Skin of body (tissue), 2 donors: ENCODE measurements around the gene GCNT3. TPM values are rescaled to one million over a fixed set of nuclear protein-coding genes. Genes with fewer than 3 reads are reported as not detected.

ENCODE experiments used
- DNase-seq: peaks from one replicate; lab custom pipeline; 2025; lab: John Stamatoyannopoulos, UW
- total RNA-seq: library from RNA; depleted of rRNA; stranded (reverse); fragments of >200 nt; gene quantifications from one replicate; pipeline ENCODE4 v1.2.3, GENCODE V29; 2014

The GCNT3 gene
- total RNA-seq, result not detected

GRCh38 chr15:59611276-59612260, at the start of gene GCNT3:
GCNT3 (plus strand) TSS chr15:59611783; CDS start chr15:59618239, 6,456 bp downstream.
- no peak for DNase-seq

- DNase-seq, result no peak
Measured at GRCh38 chr15:59562448-59563186, 49.0 kb upstream of the GCNT3 start.

DNA sequence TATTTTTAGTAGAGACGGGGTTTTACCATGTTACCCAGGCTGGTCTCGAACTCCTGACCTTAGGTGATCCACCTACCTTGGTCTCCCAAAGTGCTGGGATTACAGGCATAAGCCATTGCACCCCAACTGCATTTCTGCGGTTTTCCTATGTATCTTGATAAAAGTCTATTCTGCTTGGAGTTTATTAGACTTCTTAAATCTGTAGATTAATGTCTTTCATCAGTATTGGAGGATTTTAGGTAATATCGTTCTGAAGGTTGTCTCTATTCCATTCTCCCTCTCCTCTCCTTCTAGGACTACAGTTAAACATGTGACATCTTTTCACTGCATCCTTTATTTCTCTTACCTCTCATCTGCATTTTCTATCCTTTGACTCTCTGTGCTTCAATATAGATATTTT, 46.3 kb upstream of the GCNT3 start:
- no peak for DNase-seq

DNA sequence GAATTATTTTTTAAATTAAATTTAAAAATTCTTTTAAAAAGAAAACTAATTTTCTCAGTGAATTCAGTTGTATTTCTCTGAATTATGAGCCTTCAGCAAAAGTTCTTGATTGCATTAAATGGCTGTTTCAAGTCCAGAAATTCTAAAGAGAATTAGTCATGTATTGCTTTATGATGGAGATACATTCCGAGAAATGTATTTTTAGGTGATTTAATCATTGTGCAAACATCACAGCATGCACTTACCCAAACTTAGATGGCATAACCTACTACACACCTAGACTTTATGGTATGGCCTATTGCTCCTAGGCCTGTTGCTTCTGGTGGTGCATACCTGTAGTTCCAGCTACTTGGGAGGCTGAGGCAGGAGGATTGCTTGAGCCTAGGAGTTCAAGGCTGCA, 44.3 kb upstream of the GCNT3 start:
- no peak for DNase-seq

DNA sequence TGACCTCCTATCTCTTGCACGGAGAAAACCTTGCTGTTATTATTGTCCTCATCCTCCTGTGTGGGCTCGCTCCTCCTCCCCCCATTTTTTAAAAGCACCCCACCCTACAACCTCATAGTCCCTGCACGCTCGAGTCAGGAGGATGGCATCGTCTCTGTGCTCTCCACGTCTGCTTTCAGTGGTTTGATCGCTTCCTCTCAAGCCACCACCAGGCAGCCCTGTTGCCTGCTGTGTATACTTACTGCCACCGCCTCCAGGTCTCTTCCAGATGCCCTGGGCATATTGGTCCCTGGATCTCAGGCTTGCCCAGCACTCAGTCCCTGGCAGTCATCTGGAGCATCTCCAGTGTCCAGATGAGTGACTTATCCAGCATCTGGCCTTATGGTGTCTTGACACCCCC, 42.1 kb upstream of the GCNT3 start:
- DNase-seq, result no peak

DNA sequence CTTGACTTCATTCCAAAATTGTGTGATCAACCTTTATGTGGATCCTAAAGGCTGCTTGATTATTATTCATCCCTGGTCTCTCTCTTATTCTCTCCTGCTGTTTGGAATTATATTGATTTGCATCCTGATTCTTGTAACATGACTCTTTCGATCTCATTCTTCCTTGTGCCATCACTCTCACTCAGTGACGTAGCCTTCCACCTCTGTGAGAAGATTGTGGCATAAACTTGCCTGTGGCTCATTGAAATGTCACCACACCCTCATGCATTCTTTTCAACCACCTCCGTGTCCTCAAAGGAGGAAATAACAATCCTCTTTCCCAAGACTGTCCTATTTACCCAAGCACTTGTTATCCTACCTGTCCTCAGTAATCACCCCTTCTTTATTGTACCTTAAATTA, 41.3 kb upstream of the GCNT3 start:
- DNase-seq, result no peak

- no peak for DNase-seq
Measured at GRCh38 chr15:59571606-59572005, 40.0 kb upstream of the GCNT3 start.

- no peak for DNase-seq
Measured at GRCh38 chr15:59583088-59583487, 28.5 kb upstream of the GCNT3 start.

DNA sequence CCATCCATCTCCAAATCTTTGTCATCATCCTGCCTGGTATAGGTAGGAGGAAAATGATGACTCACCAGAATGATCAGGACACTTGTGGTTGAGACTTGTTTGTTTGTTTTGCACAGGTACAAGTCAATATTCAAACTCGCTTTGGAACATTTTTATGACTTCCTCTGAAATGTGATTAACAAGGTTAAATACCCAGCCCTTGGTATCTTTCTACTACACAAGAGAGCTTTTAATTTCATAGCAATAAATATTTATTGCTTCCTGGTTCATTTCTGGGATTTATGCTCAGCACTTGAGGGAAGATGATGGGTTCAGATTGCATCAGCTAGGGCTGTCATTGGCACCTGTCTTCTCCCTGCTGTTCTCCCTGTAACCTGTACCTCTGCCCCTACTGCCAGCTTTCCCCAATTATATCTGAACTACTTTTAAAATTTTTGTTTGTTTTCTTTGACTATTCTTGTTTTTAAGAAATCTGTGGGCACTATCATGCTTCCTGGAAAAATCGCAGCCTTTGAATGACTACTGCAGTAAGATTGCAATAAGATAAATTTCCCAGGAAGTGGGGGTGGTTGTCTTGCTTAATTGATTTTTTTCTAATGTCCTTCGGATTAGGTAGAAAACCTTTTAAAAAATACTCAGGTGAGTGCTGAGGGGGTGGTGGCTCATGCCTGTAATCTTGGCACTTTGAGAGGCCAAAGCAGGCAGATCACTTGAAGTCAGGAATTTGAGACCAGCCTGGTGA, 24.3 kb upstream of the GCNT3 start:
- DNase-seq, result no peak

DNA sequence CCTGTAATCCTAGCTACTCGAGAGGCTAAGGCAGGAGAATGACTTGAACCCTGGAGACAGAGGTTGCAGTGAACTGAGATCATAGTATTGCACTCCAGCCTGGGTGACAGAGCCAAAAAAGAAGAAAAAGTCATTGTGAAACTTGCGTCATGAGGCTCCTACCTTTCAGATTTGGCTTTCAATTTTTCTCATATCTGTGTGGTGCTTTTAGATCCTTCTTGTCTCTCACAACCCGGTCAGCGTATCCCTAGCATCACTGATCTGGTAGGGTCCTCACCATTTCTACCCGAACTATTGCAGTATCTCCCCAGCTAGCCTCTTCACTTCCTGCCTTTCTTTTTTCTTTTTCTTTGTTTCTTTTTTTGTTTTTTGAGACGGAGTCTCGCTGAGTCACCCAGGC, 21.6 kb upstream of the GCNT3 start:
- no peak for DNase-seq

GRCh38 chr15:59591356-59591755, 20.2 kb upstream of the GCNT3 start:
- no peak for DNase-seq

DNA sequence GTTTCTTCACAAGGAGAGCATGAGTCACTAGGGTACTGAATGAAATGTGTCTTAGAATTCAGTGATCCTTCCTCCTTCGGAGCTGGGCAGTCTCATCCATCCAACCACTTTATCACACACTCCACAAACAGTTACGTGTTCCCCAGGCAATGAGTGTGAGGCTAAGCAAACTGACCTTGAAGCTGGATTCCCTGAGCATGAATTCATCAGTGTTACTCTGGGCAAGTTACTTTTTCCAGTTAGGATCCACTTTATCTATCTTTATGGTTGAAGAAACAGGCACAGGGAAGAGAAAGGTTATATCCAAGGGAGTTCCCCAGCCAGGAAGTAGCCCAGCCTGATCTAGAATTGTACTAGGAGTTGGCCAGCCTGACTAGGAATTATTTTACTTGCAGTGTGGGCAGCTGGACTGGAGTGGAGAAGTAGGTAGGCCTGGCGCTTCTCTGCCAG, 17.1 kb upstream of the GCNT3 start:
- no peak for DNase-seq

DNA sequence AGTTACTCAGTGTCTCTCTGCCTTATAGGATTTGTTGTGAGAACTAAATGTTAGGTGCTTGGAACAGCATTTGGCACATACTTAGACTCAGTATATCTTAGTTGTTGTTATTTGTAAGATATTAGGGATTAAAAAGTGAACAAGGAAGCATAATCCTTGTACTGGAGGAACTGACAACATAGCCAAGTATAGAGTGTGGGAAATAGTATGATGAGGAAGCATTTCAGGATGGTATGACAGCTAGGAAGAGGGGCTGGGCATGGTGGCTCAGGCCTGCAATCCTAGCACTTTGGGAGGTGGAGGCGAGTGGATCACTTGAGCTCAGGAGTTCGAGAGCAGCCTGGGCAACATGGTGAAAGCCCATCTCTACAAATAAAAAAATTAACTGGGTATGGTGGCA, 16.6 kb upstream of the GCNT3 start:
- no peak for DNase-seq

GRCh38 chr15:59595434-59595915, 16.1 kb upstream of the GCNT3 start:
- no peak for DNase-seq

- no peak for DNase-seq
Measured at GRCh38 chr15:59596640-59597039, 14.9 kb upstream of the GCNT3 start.

DNA sequence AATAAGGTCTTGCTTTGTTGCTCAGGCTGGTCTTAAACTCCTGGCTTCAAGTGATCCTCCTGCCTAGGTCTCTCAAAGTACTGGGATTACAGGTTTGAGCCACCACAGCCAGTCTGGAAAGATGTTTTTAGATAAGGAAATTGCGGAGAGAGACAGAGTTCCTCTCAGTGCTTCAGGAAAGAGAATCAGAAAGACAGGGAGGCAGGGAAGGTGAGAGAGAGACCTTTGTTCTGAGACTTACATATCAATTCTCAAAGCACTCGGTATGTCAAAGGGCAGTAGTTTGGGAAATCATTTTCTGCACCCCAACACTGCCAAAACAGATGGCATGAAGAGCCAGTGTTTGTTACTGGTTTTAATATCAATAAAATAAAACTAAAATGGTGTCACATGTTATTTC, 13.1 kb upstream of the GCNT3 start:
- DNase-seq, result no peak

- DNase-seq, result no peak
Measured at GRCh38 chr15:59605994-59606393, 5.6 kb upstream of the GCNT3 start.

GRCh38 chr15:59609730-59610712, 1.6 kb upstream of the GCNT3 start:
- no peak for DNase-seq

- no peak for DNase-seq
Measured at GRCh38 chr15:59614153-59614552, 2.6 kb downstream of the GCNT3 start.

DNA sequence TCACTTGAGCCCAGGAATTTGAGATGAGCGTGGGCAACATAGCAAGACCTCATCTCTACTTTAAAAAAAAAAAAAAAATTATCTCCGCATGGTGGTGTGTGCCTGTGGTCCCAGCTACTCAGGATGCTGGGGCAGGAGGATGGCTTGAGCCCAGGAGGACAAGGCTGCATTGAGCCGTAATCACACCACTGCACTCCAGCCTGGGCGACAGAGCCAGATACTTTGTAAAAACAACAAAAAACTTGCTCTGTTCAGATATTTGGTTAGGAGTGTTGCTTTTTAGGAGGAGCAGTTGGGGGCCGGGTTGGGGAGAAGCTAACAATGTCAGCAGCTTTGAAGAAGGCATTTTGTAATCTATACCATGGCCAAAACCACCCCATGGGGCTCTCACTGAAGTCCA, 4.1 kb downstream of the GCNT3 start:
- DNase-seq, result no peak
